H1 (cell line): ENCODE data around the gene FARS2. TPM values are rescaled to one million over a fixed set of nuclear protein-coding genes. Genes with fewer than 3 reads are reported as not detected.

Experiments
- CTBP2 ChIP-seq: IDR thresholded peaks from 2 replicates; pipeline ENCODE4 v1.7.0; 2011; ENCODE audit warnings: borderline replicate concordance, mild to moderate bottlenecking, moderate library complexity, mixed read lengths, low read length; ENCODE audit not compliant: insufficient read depth, insufficient read length
- HDAC2 ChIP-seq, 2 experiments: fragments of 300-600 bp in 1 of 2; sonication (generic) in 1 of 2; IDR thresholded peaks; 2 replicates each; pipeline ENCODE4 v1.6.1; 2011 to 2012; ENCODE audit warnings: low read depth in 2 of 2, low read length in 2 of 2, mild to moderate bottlenecking in 2 of 2, moderate library complexity in 2 of 2, borderline replicate concordance in 1 of 2, inconsistent platforms in 1 of 2
- JUN ChIP-seq: IDR thresholded peaks from 2 replicates; pipeline ENCODE4 v1.6.1; 2011; ENCODE audit warnings: low read depth, mild to moderate bottlenecking, improper control_type of control experiment, low read length
- NRF1 ChIP-seq: IDR thresholded peaks from 2 replicates; pipeline ENCODE4 v1.6.1; 2011; ENCODE audit warnings: mild to moderate bottlenecking, low read depth, low read length, improper control_type of control experiment
- RFX5 ChIP-seq: IDR thresholded peaks from 2 replicates; pipeline ENCODE4 v1.6.1; 2011; ENCODE audit warnings: low read depth, low read length, improper control_type of control experiment, borderline replicate concordance
- TAF1 ChIP-seq: IDR thresholded peaks from 2 replicates; pipeline ENCODE4 v1.6.1; 2011; ENCODE audit warnings: mild to moderate bottlenecking, low read depth, low read length
- polyA plus RNA-seq, 7 experiments: library from polyadenylated mRNA; depleted of rRNA in 3 of 7; stranded (reverse) in 5 of 7; unstranded in 2 of 7; fragments of >200 nt in 5 of 7; fragments of 200-250 nt in 2 of 7; gene quantifications; 1 replicate in 5 of 7; 2 replicates in 1 of 7; 4 replicates in 1 of 7; pipeline versions ENCODE4 v1.2.1 to v1.2.3, GENCODE V29; 2011 to 2013; ENCODE audit warnings: missing spikeins in 2 of 7, mixed read lengths in 2 of 7
- total RNA-seq: library from RNA; stranded (reverse); fragmentation: NEBNext Ultra II Directional; extraction: Animal tissue kit (Norgen Biotek cat#: 25700); gene quantifications from 2 replicates; pipeline ENCODE4 v1.2.1, GENCODE V29; 2021

The FARS2 gene
- total and polyA plus RNA-seq, 2 of the 8 experiments (the other 6 are each of a cell fraction or from before 2014, with no cell fraction given) = 11.7 to 14.4 TPM

- TF ChIP-seq HDAC2 (IDR thresholded peaks at IDR 0.05; ENCODE audit: borderline replicate concordance in 1 of 2, low read depth in 2 of 2, low read length in 2 of 2) (no peak), TAF1 (no peak), RFX5 (no peak), JUN (no peak), CTBP2 (no peak), NRF1 (no peak)
- TF ChIP-seq, all 59 proteins: peak for 0
Measured at GRCh38 chr6:5638666-5639065, 377.4 kb downstream of the FARS2 start (continued).
